Panc1 (cell line): Measurements from ENCODE around the gene CEP164. TPM values are rescaled to one million over a fixed set of nuclear protein-coding genes. Genes with fewer than 3 reads are reported as not detected.

ENCODE experiments used
- ATAC-seq: fragments of 200-7000 bp; cut with Tn5 transposase; 2 replicates; pipeline ENCODE4 v1.9.1; 2020; ENCODE audit warnings: mild to moderate bottlenecking, moderate library complexity
- BruUV-seq: library from RNA; stranded (reverse); fragments of 400-500 nt; replicated peaks from 2 replicates; lab custom pipeline; 2021; lab: Mats Ljungman, UMichigan
- CTCF ChIA-PET: fragments of 300-600 bp; sonication (Branson Sonifier 250); formaldehyde crosslinking; loops from one replicate; lab custom pipeline; 2022; ENCODE audit warnings: antibody characterized with exemption; lab: Charles Lee
- POLR2A ChIA-PET: fragments of 300-600 bp; sonication (Branson Sonifier 250); formaldehyde crosslinking; loops from one replicate; lab custom pipeline; 2022; ENCODE audit warnings: antibody characterized with exemption; lab: Charles Lee
- DNase-seq: peaks from one replicate; pipeline ENCODE4 v3.0.0-alpha.2; 2010; ENCODE audit warnings: low read depth, low spot score
- H3K27ac ChIP-seq: 2 replicates; pipeline ENCODE4 v1.5.1; 2011; ENCODE audit warnings: mild to moderate bottlenecking, low read length, inconsistent platforms
- H3K27me3 ChIP-seq: fragments of 200-500 bp; sonication (Bioruptor generic); 2 replicates; pipeline ENCODE4 v1.6.0; 2014; ENCODE audit warnings: low read length, inconsistent platforms; ENCODE audit not compliant: control insufficient read depth, insufficient read depth
- H3K36me3 ChIP-seq: fragments of 200-500 bp; sonication (Bioruptor generic); 2 replicates; pipeline ENCODE4 v1.5.1; 2014; ENCODE audit warnings: inconsistent platforms, mild to moderate bottlenecking, low read length, moderate library complexity; ENCODE audit not compliant: control insufficient read depth, insufficient read depth
- H3K4me1 ChIP-seq: 2 replicates; pipeline ENCODE4 v1.5.1; 2011; ENCODE audit warnings: inconsistent platforms, mild to moderate bottlenecking, low read length, moderate library complexity; ENCODE audit not compliant: control insufficient read depth, insufficient read depth
- H3K4me3 ChIP-seq, 2 experiments: 2 replicates each; pipeline ENCODE4 v1.5.1; 2011 to 2012; ENCODE audit warnings: low read depth in 2 of 2, low read length in 2 of 2, mild to moderate bottlenecking in 2 of 2, inconsistent platforms in 1 of 2, moderate library complexity in 1 of 2
- H3K9me3 ChIP-seq: fragments of 200-500 bp; sonication (Bioruptor generic); 2 replicates; pipeline ENCODE4 v1.5.1; 2014; ENCODE audit warnings: low read depth, mild to moderate bottlenecking, inconsistent platforms, low read length, moderate library complexity; ENCODE audit not compliant: control insufficient read depth, insufficient read depth
- POLR2AphosphoS5 ChIP-seq: IDR thresholded peaks from 2 replicates; pipeline ENCODE4 v1.6.1; 2012; ENCODE audit warnings: mild to moderate bottlenecking, low read depth, low read length, moderate library complexity
- REST ChIP-seq, 2 experiments: IDR thresholded peaks; 2 replicates each; pipeline ENCODE4 v1.6.1; 2011 to 2012; ENCODE audit warnings: low read depth in 2 of 2, control low read depth in 1 of 2, low read length in 1 of 2, mild to moderate bottlenecking in 1 of 2, moderate library complexity in 1 of 2; ENCODE audit not compliant: insufficient read depth in 1 of 2
- SIN3A ChIP-seq: IDR thresholded peaks from 2 replicates; pipeline ENCODE4 v1.6.1; 2012; ENCODE audit warnings: low read depth, mild to moderate bottlenecking, low read length, moderate library complexity, borderline replicate concordance; ENCODE audit not compliant: insufficient read depth
- TCF7L2 ChIP-seq: IDR thresholded peaks from 2 replicates; pipeline ENCODE4 v1.6.1; 2011; ENCODE audit warnings: mild to moderate bottlenecking, low read depth, low read length, inconsistent platforms
- in situ Hi-C: cut with HindIII; loops from 2 replicates; pipeline ENCODE4 v1.10.0; 2016; ENCODE audit warnings: low sequenced_read_pairs, low pct_unique_long_range_greater_than_20kb
- intact Hi-C: fragments of 100-400 bp; cut with micrococcal nuclease; formaldehyde crosslinking; loops from one replicate; pipeline ENCODE4 v1.10.0; 2022; ENCODE audit not compliant: unreplicated experiment
- total RNA-seq: library from RNA; stranded (reverse); gene quantifications from one replicate; pipeline ENCODE4 v1.2.1, GENCODE V29; 2021; ENCODE audit not compliant: unreplicated experiment
- TF ChIP-seq, protein P1 (sequence below): fragments of 450-650 bp; IDR thresholded peaks from 2 replicates; pipeline ENCODE4 v1.5.1; 2017; ENCODE audit warnings: mild to moderate bottlenecking

The CEP164 gene
- total RNA-seq, 1 experiment from 2014 or later: 75.4 TPM

DNA sequence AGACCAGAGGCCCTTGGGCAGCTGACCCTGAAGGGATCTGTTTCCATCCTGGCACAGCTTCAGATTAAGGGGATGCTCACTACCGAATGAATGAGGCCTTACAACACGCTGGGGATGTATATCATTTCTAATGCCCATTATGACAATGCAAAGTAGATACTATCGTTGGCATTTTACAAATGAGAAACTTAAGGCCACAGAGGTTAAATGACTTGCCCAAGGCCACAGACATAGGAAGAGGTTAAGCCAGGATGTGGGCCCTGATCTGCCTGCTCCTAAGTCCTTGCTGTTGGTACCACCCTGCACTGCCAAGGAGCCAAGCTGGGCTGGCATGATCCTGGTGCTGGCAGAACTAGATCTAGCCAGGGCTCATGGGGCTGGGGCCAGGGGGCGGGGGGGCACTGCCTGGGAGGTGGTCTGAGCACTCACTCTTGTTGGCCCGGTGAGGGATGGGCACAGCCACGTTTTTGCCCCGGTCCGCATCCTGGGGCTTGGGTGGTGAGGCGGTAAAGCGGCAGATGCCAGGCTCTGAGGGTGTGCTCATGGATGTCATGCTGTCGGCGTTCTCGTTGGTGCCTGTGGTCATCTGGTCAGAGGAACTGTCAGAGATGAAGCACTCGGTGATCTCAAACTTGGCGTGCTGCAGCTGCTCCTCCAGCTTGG, 102.8 kb downstream of the CEP164 start:
- Histone ChIP-seq H3K4me3 (no peak overlapping the region), H3K27me3 (peaks cover 2% of the 10 kb centered on the region; the same call in 1 of the 2 replicates), H3K4me1 (no peaks in the 10 kb centered on the region), H3K27ac (no peak overlapping the region), H3K36me3 (no peaks in the 10 kb centered on the region), H3K9me3 (no peaks in the 10 kb centered on the region)
- BruUV-seq: no TSS peak
- intact Hi-C loops: no loop called here
- TF ChIP-seq TCF7L2 (no peak), POLR2AphosphoS5 (no peak), SIN3A (no peak), REST (IDR thresholded peaks at IDR 0.05; ENCODE audit: insufficient read depth in 1 of 2, low read depth in 2 of 2, low read length in 1 of 2) (no peak)
- TF ChIP-seq, protein P1, sequence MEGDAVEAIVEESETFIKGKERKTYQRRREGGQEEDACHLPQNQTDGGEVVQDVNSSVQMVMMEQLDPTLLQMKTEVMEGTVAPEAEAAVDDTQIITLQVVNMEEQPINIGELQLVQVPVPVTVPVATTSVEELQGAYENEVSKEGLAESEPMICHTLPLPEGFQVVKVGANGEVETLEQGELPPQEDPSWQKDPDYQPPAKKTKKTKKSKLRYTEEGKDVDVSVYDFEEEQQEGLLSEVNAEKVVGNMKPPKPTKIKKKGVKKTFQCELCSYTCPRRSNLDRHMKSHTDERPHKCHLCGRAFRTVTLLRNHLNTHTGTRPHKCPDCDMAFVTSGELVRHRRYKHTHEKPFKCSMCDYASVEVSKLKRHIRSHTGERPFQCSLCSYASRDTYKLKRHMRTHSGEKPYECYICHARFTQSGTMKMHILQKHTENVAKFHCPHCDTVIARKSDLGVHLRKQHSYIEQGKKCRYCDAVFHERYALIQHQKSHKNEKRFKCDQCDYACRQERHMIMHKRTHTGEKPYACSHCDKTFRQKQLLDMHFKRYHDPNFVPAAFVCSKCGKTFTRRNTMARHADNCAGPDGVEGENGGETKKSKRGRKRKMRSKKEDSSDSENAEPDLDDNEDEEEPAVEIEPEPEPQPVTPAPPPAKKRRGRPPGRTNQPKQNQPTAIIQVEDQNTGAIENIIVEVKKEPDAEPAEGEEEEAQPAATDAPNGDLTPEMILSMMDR: no peak
- in situ Hi-C loops: loop anchor here (25.0 kb wide), 1 partner anchor 382 kb away; the partner anchor contains the start of gene FXYD2
- no peak for ATAC-seq
- CTCF ChIA-PET: interaction anchor here (0.6 kb wide), 1 partner anchor 106 kb away, joined by 3 read pairs; no protein-coding TSS in a partner anchor
- POLR2A ChIA-PET: no interaction called here
- DNase-seq: no peak

GRCh38 chr11:117431436-117431835, 103.8 kb downstream of the CEP164 start:
- no TSS peak for BruUV-seq
- ChIA-PET CTCF (no interaction called here), POLR2A (no interaction called here)
- H3K9me3 ChIP-seq: no peaks in the 10 kb centered on the region
- peaks cover 2% of the 10 kb centered on the region for H3K27me3 ChIP-seq
- ATAC-seq: no peak
- no peaks in the 10 kb centered on the region for H3K36me3 ChIP-seq
- in situ Hi-C loops (loop anchor here (25.0 kb wide), 1 partner anchor 381 kb away; the partner anchor contains the start of gene FXYD2), intact Hi-C loops (no loop called here)
- no peak for TF ChIP-seq SIN3A
- TF ChIP-seq TCF7L2: no peak
- TF ChIP-seq REST (IDR thresholded peaks at IDR 0.05; ENCODE audit: insufficient read depth in 1 of 2, low read depth in 2 of 2, low read length in 1 of 2): no peak
- TF ChIP-seq, protein P1: no peak
- TF ChIP-seq POLR2AphosphoS5: no peak
- DNase-seq: no peak
- no peaks in the 10 kb centered on the region for H3K4me1 ChIP-seq
- no peak overlapping the region for H3K27ac ChIP-seq
- no peak overlapping the region for H3K4me3 ChIP-seq
